ENCODE data around the gene SLC18A3.

The SLC18A3 gene

DNA sequence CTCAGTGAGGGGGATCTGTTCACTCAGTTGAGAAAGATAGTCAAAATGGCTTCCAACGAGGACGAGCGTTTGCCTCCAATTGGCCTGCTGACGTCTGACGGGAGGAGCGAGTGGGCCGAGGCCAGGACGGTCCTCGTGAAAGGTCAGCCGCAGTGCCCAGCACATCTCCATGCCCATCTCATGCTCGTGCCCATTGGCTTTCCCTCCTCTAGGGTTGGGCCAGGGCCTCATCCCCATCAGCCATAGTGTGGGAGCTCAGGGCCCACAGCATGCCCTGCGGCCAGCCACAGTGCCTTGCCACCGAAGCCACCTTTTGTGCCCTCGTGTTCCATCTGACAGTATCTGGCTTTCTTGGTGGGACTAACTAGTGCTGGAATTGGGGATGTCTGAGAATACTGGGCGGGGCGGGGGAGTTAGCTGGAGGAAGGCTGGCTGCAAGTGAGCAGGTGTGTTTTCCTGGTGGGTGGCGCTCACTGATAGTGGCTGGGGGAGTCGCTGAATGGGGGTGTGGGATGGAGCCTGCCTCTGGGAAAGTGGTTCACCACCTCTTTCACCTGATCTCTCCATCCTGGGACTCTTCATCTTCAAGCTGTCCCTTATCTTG is 17.6 kb downstream of the SLC18A3 start:
- Histone ChIP-seq H3K4me2 (ENCODE audit: low read length) (no peak overlapping the region), H3F3A (ENCODE audit: control insufficient read depth, insufficient read depth) (no peaks in the 10 kb centered on the region), H4K20me1 (ENCODE audit: control insufficient read depth, insufficient read depth, low read depth, low read length) (no peaks in the 10 kb centered on the region), H3K9me3 (ENCODE audit: control insufficient read depth, insufficient read depth, low read length) (no peaks in the 10 kb centered on the region), H3K27ac (ENCODE audit: low read depth, low read length) (no peak overlapping the region), H3K36me3 (ENCODE audit: control insufficient read depth, low read length) (no peaks in the 10 kb centered on the region), H3K27me3 (ENCODE audit: control insufficient read depth, low read length) (no peaks in the 10 kb centered on the region), H3K4me3 (ENCODE audit: low read length) (no peak overlapping the region), H3K79me2 (ENCODE audit: control insufficient read depth, low read length) (no peaks in the 10 kb centered on the region), H3K4me1 (ENCODE audit: control insufficient read depth, low read length) (no peaks in the 10 kb centered on the region), H3K9me2 (replicated peaks; ENCODE audit: control insufficient read depth, low read length) (no peaks in the 10 kb centered on the region)
- TF ChIP-seq CTCF (IDR thresholded peaks at IDR 0.05; ENCODE audit: low read depth, low read length, poor library complexity, severe bottlenecking), result no peak
- TF ChIP-seq EZH2phosphoT487 (IDR thresholded peaks at IDR 0.05; ENCODE audit: borderline replicate concordance, low read length), result no peak

DNA sequence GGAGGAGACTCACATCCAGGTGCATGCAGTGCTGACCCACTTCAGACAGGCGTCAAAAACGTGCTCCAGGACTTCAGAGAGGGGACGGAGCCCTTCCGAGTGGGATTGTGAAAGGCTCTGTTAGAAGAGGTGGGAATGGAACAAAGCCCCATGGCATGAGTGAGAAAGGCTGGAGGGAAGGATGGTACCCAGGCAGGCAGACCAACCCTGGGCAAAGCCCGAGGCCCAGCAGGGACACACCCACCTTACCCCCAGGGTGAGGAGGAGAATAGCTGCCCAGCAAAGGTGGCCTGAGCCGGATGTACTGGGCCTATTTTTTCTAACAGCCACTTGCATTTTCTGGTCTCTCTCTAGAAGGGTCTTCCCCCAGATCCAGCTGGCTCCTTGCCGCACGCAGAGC is 18.5 kb downstream of the SLC18A3 start:
- Histone ChIP-seq H3K27me3 (ENCODE audit: control insufficient read depth, low read length) (no peaks in the 10 kb centered on the region), H4K20me1 (ENCODE audit: control insufficient read depth, insufficient read depth, low read depth, low read length) (no peaks in the 10 kb centered on the region), H3K27ac (ENCODE audit: low read depth, low read length) (no peak overlapping the region), H3K4me3 (ENCODE audit: low read length) (no peak overlapping the region), H3K79me2 (ENCODE audit: control insufficient read depth, low read length) (no peaks in the 10 kb centered on the region), H3K9me3 (ENCODE audit: control insufficient read depth, insufficient read depth, low read length) (no peaks in the 10 kb centered on the region), H3K4me1 (ENCODE audit: control insufficient read depth, low read length) (no peaks in the 10 kb centered on the region), H3K9me2 (replicated peaks; ENCODE audit: control insufficient read depth, low read length) (no peaks in the 10 kb centered on the region), H3K36me3 (ENCODE audit: control insufficient read depth, low read length) (no peaks in the 10 kb centered on the region), H3F3A (ENCODE audit: control insufficient read depth, insufficient read depth) (no peaks in the 10 kb centered on the region), H3K4me2 (ENCODE audit: low read length) (no peak overlapping the region)
- TF ChIP-seq EZH2phosphoT487 (IDR thresholded peaks at IDR 0.05; ENCODE audit: borderline replicate concordance, low read length) (no peak), CTCF (IDR thresholded peaks at IDR 0.05; ENCODE audit: low read depth, low read length, poor library complexity, severe bottlenecking) (no peak)

DNA sequence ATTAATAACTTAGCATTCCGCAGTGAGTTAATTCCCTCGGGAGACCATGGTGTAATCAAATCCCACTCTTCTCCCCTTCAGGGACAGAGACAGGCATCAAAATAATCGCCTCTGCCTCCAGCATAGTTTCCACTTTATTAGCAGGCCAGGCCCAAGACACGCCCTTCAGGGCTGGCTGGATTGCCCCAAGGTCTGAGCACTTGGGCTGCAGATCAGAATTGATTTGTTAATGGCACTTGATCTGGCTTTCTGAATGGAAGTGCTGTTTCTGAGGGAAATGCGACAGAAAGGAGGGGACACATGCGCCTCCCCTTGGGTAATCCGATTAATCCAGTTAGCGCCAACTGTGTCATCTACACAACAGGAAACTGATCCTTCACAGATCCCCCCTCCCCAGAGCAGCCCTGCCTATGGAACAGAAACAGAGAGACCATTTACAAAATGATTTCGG is 19.3 kb downstream of the SLC18A3 start:
- H3K36me3 ChIP-seq (ENCODE audit: control insufficient read depth, low read length), result no peaks in the 10 kb centered on the region
- no peaks in the 10 kb centered on the region for H3K9me2 ChIP-seq (replicated peaks; ENCODE audit: control insufficient read depth, low read length)
- no peaks in the 10 kb centered on the region; the same call in 1 of the 2 replicates for H3K27me3 ChIP-seq (ENCODE audit: control insufficient read depth, low read length)
- H3K27ac ChIP-seq (ENCODE audit: low read depth, low read length), result no peak overlapping the region
- H3F3A ChIP-seq (ENCODE audit: control insufficient read depth, insufficient read depth), result no peaks in the 10 kb centered on the region
- no peak for TF ChIP-seq CTCF (IDR thresholded peaks at IDR 0.05; ENCODE audit: low read depth, low read length, poor library complexity, severe bottlenecking)
- no peak for TF ChIP-seq EZH2phosphoT487 (IDR thresholded peaks at IDR 0.05; ENCODE audit: borderline replicate concordance, low read length)
- H3K4me2 ChIP-seq (ENCODE audit: low read length), result no peak overlapping the region
- no peaks in the 10 kb centered on the region for H3K79me2 ChIP-seq (ENCODE audit: control insufficient read depth, low read length)
- no peak overlapping the region for H3K4me3 ChIP-seq (ENCODE audit: low read length)
- H3K9me3 ChIP-seq (ENCODE audit: control insufficient read depth, insufficient read depth, low read length), result no peaks in the 10 kb centered on the region
- no peaks in the 10 kb centered on the region for H4K20me1 ChIP-seq (ENCODE audit: control insufficient read depth, insufficient read depth, low read depth, low read length)
- no peaks in the 10 kb centered on the region for H3K4me1 ChIP-seq (ENCODE audit: control insufficient read depth, low read length)

Measured in DOHH2 (cell line).